NCI-H2107 treated with DMSO at 0.1 percent for 48 hours (cell line): ENCODE data around the gene DEGS2.

ENCODE experiments used
- DNase-seq: peaks from one replicate; lab custom pipeline; 2025; ENCODE audit not compliant: unreplicated experiment; lab: John Stamatoyannopoulos, UW

The DEGS2 gene

GRCh38 chr14:100149851-100150611 lies 9.4 kb downstream of the DEGS2 start:
- no peak for DNase-seq

DNA sequence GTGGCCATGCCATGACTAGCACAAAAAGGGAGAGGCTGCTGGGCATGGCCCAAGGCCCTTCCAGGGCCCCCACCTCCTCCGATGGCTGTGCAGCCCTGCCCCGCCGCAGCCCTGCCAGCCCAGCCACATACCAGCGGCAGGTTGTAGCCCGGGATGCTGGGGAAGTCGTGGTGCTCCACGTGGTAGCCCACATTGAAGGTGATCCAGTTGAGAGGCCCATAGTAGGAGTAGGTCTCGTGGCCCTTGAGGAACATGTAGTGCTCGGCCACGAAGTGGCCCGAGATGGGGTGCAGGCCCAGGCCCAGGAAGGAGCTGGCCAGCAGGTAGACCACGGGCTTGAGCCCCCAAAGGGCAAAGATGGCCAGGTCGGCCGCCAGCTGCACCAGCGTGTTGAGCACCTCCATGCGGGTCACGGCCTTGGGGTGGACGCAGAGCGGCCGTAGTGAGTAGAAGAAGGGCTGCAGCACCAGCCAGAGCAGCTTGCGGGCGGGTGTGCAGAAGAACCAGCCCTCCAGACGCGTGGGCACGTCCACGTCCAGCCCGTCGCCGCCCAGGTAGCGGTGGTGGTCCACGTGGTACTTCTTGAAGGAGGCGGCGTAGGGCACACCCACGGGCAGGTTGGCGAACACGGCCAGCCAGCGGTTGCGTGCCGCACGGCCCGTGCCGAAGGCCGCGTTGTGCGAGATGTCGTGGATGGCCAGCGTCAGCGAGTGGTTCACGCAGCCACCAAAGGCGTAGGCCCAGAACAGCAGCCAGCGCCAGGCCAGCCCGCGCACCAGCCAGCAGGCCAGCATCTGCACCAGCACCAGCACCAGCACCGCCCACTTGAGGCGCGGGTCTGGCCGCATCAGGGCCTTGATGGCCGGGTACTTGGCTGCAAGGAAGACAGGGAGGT lies 10.4 kb downstream of the DEGS2 start:
- DNase-seq, result no peak

GRCh38 chr14:100147691-100148464 lies 11.6 kb downstream of the DEGS2 start:
- no peak for DNase-seq

DNA sequence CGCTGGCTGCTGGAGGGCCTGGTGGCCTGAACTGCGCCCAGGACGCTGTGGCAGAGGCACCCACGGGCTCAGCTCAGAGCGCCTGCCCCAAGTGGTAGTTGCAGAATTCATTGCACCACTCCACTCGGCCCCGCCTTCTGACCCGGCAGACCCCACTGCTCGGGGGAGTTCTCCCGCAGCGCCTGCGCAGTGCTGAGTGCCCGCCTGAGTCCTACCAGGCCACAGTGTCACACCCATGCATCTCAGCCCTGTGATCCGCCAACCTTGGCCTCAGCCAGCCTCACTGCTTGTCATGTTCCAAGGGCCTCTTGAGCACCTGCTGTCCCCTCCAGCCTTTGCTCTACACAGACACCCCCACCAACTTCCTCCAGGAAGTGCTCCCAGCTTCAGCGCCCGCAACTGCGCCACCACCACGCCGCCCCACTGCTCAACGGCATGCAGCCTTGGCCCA lies 12.2 kb downstream of the DEGS2 start:
- no peak for DNase-seq

DNA sequence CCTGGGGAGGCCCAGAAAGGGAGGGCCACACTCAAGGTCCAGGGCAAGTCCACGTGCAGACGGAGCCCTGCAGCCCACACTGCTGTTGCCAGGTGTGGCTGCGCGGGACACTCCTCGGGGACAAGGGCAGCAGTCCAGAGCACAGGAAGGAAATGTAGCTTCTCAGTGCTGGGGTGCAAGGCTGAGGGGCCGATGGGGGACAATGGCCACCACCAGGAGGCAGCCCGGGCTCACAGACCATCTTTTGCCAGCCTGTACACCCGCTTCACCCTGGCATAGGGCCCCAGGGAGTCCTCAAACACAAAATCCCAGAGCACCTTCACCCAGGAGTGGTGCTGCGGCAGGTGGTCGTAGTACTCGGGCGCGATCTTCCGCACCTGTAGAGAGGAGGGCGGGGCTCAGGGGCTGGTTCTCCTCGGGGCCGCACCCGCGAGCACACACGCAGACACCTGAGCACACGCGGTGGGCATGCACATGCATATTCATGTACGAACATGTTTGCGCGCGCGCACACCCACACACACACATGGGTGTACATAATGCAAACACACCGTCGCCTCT lies 12.8 kb downstream of the DEGS2 start:
- no peak for DNase-seq

- no peak for DNase-seq
Observed at GRCh38 chr14:100145682-100146464, 13.6 kb downstream of the DEGS2 start.

DNA sequence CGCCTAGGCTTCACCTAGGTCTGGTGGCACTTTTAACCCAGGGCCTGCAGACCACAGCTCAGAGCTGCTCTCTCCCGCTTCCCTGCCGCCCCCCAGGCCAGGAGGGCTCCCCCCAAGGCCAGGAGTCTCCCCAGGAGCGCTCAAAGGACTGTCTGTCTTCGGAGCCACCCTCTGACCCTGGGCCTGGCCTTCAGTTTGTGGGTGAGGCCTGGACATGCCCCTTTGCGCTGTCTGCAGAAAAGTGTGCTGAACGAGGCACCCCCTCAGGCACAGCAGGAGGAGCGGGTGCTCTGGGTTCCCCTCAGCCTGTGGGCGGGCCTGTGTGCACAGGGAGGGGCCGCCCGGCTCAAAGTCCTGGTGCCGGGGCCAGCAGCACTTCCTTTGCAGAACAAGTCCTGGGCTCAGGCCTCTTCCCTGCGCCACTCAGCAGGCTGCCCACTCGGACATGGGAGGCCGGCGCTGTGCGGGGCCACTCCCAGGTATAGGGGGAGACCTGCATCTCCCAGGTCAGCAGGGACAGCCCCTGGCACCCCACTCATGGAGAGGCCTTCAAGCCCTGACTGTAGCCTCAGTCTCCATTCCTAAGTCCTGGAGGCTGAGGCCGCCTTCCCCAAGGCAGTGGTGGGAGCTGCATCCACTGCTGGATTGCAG lies 14.3 kb downstream of the DEGS2 start:
- no peak for DNase-seq

GRCh38 chr14:100144645-100144995 lies 14.8 kb downstream of the DEGS2 start:
- DNase-seq, result no peak

DNA sequence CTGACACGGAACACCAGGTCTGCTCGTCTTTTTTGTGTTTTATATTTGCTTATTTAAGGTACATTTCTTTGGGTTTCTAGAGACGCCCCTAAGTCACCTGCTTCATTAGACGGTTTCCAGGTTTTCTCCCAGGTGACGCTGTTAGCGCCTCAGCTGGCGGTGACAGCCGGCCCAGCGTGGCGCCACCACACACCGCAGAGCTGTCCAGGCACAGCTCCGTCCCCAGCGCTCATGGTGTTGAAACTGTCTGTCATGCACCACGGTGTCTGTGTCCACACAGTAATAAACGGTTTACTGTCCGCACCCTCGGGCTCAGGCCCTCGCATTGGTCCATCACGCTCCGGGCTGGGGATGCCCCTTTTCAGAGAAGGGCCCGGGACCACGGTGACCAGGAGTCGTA lies 15.5 kb downstream of the DEGS2 start:
- no peak for DNase-seq

DNA sequence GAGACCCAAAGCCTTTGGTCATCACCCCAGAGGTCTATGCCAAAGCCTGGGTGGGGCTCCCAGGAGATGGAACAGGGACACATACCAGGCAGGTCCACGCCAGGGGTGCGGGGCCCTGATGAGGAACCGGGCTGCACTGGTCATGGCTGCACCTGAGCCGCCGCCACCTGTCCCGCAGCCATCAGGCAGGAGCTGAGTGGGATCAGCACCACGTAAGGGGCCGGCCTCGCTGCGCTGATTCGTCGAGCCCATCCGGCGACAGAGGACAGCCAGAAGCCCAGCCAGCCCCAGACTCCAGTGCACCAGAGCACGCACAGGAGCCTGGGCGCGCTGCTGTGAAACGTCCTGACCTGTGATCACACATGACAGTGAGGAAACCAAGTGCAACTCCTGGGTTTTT lies 15.9 kb downstream of the DEGS2 start:
- DNase-seq, result no peak

GRCh38 chr14:100142073-100143040 lies 17.1 kb downstream of the DEGS2 start:
- DNase-seq, result no peak

DNA sequence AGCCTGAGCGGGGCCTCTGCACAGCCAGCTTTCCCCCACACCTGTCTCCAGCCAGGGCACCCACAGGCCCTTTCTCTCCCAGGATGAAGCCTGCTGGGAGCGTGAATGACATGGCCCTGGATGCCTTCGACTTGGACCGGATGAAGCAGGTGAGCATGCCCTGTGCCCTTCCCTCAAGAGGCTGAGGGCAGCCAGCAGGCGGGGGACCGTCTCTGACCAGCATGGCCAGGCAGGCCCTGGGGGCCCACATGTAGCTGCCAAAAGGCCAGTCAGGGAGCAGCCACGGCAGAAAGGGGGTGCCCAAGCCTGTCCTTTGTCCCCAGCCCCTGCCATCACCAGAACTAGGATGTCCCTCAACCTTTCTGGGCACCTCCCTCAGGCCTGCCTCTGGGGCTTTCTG lies 18.3 kb downstream of the DEGS2 start:
- DNase-seq, result no peak

DNA sequence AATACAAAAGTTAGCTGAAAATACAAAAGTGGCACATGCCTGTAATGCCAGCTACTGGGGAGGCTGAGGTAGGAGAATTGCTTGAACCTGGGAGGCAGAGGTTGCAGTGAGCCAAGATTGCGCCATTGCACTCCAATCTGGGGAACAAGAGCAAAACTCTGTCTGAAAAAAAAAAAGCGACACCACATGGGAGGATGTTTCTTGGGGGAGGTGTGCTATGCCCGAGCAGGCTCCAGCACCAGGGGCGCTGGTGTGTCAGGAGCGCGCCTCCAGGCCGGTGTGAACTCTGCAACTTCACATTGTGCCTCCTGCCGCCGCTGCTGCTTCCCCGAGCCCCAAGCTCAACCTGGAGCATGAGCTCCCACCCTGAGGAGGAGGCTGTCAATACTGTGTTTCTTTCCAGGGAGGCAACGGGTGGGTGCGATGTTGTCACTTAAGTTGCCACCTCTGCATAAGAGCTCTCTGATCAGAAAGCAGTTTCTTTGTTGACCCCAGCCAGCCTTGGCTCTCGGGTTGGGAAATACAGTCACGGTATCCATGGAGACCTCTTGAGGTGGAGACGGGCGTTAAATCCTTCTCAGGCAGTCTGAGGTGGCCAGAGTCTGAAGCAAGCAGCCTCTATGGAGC lies 18.9 kb downstream of the DEGS2 start:
- no peak for DNase-seq

GRCh38 chr14:100138955-100139354 lies 20.5 kb downstream of the DEGS2 start:
- no peak for DNase-seq

DNA sequence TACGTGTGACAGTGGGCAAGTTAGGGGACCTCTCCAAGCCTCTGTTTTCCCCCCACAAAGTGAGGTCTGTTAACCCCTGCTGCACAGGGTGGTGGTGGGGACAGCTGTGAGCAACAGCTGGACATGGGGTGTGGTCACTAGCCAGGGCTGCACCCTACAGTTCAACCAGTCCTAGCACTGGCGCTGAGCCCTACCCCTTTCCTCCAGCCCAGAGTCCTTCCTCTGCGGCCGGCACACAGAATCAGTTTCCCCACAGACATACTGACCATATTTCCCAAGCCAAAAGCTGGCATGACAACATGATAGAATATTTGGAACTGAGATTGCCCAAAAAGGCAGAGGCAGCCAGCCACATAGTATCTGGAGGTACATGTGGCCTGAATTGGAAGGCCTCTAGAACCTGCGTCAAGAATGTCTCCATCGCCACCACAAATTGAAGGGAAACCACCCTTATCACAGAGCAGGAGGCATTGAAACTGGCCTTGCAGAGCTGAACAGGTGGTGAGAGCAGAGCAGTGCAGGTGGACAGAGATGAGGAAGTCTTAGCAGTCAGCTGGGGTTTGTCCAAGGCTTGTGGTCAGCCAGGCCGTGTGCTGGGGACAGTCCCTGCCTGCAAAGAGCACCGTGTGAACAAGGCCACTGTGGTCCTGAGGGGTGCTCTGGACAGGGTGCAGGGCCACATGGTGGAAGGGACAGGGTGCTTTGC lies 21.2 kb downstream of the DEGS2 start:
- DNase-seq, result no peak

GRCh38 chr14:100137173-100137572 lies 22.3 kb downstream of the DEGS2 start:
- DNase-seq, result no peak

DNA sequence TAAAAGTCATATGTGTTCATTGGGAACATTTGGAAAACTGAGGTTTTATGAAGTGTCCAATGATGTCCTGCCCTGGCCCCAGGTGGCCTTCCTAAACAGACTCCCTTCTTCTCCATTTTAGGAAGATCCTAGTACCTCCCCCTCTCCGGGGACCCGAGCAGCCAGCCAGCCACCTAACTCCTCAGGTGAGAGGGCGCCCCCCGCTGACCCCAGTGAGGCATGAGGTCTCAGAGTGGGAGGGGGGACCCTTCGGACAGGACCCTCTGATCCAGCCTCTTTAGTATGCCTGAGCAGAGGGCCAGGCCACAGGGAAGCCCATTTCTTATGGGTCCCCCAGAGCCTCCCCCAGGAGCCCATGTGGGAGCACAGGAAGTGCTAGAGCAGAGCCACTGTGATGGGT lies 23.7 kb downstream of the DEGS2 start:
- DNase-seq, result no peak

GRCh38 chr14:100135073-100135472 lies 24.4 kb downstream of the DEGS2 start:
- peak; percentile 59 for DNase-seq
